Measurements from ENCODE around the gene FER. TPM values are rescaled to one million over a fixed set of nuclear protein-coding genes. Genes with fewer than 3 reads are reported as not detected.
A peak's percentile ranks its signal among the peaks of the same experiment; 100 is the strongest.

FER gene
- total and polyA plus RNA-seq, 2 of the 8 experiments (the other 6 are each of a cell fraction or from before 2014, with no cell fraction given) = 1.3 to 15.8 TPM

DNA sequence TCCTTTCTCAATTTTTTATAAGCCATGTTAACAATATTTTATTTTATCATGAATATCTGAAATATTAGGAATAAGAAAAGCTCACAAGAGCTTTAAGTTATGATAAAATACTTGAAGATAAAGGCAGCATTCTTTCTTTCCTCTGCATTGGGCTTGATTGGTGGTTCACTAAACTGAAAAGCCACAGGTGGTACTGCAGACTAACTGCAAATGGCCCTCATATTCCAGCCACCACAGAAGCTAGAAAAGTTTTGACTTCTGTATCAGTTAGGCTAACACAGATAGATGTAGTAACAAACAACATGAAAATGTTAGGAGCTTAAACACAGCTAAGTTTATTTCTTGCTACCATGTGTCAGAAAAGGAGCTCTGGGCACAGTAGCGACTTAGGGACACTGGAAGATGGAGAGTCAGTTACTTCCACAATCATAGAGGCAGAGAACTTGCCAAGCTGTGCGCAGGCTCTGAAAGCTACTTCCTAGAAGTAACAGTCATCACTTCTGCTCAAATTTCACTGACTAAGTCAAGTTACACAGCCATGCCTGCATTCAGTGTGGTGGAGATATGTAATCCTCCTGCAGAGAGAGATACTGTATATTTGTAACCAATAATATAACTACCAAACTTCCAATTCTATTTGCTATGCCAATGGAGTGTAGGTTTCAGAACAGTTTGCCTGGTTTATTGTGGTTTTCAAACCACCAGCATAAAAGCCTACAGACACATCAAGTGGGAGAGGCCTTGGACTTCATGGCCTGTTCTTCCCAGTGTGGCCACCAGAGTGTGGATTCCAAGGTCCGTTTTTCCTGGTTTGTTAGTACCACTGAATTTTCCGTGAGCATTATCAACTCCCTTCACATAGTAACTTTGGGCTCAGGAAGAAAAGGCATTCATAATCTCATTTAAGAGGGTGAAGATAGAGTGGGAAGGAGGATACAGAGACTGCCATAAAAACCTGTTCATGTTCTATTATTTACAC is 393.8 kb downstream of the FER start:
- H3K4me3 ChIP-seq (ENCODE audit: extremely low read depth in 1 of 4, insufficient read depth in 2 of 4, low read depth in 3 of 4, low read length in 4 of 4) = no peak overlapping the region
- no peak overlapping the region for H3K14ac ChIP-seq (ENCODE audit: insufficient read length)
- no peak overlapping the region for H4K8ac ChIP-seq (ENCODE audit: extremely low read depth, insufficient read depth, low read length)
- no peak overlapping the region for H2AK5ac ChIP-seq (ENCODE audit: low read depth, low read length)
- no peaks in the 10 kb centered on the region for H3K23me2 ChIP-seq (ENCODE audit: low read depth, low read length)
- H3K4me2 ChIP-seq (ENCODE audit: insufficient read depth in 1 of 2, low read depth in 2 of 2, low read length in 2 of 2) = no peak overlapping the region
- H3K79me2 ChIP-seq (ENCODE audit: control insufficient read depth in 1 of 2, insufficient read depth in 2 of 2, low read length in 2 of 2) = no peaks in the 10 kb centered on the region
- H3K27ac ChIP-seq (ENCODE audit: low read depth, low read length) = no peak overlapping the region
- CTCF ChIA-PET (ENCODE audit: partially characterized antibody) = interaction anchor here (0.6 to 0.7 kb wide), 3 partner anchors 10 to 220 kb away, joined by 3 to 4 read pairs (median 3); no protein-coding TSS in a partner anchor
- DNase-seq (ENCODE audit: low read depth in 1 of 2, low spot score in 2 of 2) (no peak), FAIRE-seq (no peak)
- no peak overlapping the region for H2BK20ac ChIP-seq (ENCODE audit: low read length)
- H2BK5ac ChIP-seq (ENCODE audit: low read depth, low read length) = no peak overlapping the region
- H3K9me3 ChIP-seq (ENCODE audit: insufficient read depth in 2 of 2, low read depth in 1 of 2, low read length in 1 of 2) = no peaks in the 10 kb centered on the region
- no peaks in the 10 kb centered on the region for H3K36me3 ChIP-seq (ENCODE audit: control insufficient read depth in 2 of 4, insufficient read depth in 4 of 4, low read length in 3 of 4)
- no peak overlapping the region for H2BK12ac ChIP-seq (ENCODE audit: low read depth, low read length)
- WGBS, 2 experiments (ENCODE audit: extremely low coverage in 1 of 2, insufficient coverage in 1 of 2, insufficient read length in 1 of 2, insufficient replicate concordance in 2 of 2, low coverage in 1 of 2, low lambda C conversion rate in 2 of 2, missing lambda C conversion rate in 1 of 2) = 83% methylated on average over 4 of the region's 4 CpGs; no CpG with 5 or more reads in 1 of the 2 experiments
- H2BK120ac ChIP-seq (replicated peaks; ENCODE audit: low read depth, low read length) = no peak overlapping the region
- POLR2A ChIA-PET (ENCODE audit: partially characterized antibody) = no interaction called here
- no peak overlapping the region for H3K23ac ChIP-seq (ENCODE audit: insufficient read length)
- H4K5ac ChIP-seq (ENCODE audit: insufficient read length, low read depth, low read length) = no peak overlapping the region
- H4K20me1 ChIP-seq (replicated peaks in 1 of 2; ENCODE audit: control insufficient read depth in 1 of 2, insufficient read depth in 2 of 2, low read length in 2 of 2) = no peaks in the 10 kb centered on the region
- no peak overlapping the region for H2AFZ ChIP-seq (ENCODE audit: low read length)
- TF ChIP-seq RAD21 (IDR thresholded peaks at IDR 0.05 in 1 of 2, conservative IDR thresholded peaks at IDR 0.05 in 1 of 2; ENCODE audit: low read depth in 2 of 2, low read length in 2 of 2) = peak; percentile 27 to 36; a peak in 3 of 4 replicates
- TF ChIP-seq CBX8 (IDR thresholded peaks at IDR 0.05; ENCODE audit: borderline replicate concordance, low read depth, low read length) = no peak
- TF ChIP-seq CTCF (IDR thresholded peaks at IDR 0.05; ENCODE audit: control extremely low read depth in 1 of 3, insufficient read depth in 1 of 3, low read depth in 1 of 3, low read length in 3 of 3) = peak; percentile 13 to 41 (median 16); a peak in 3 of 4 replicates
- TF ChIP-seq HDAC2 (IDR thresholded peaks at IDR 0.05; ENCODE audit: borderline replicate concordance in 1 of 2, low read depth in 2 of 2, low read length in 2 of 2) = no peak
- no peak overlapping the region for H2BK15ac ChIP-seq (ENCODE audit: low read length)
- no peak overlapping the region for H3K4ac ChIP-seq (replicated peaks; ENCODE audit: insufficient read length, low read depth, low read length)
- H3K4me1 ChIP-seq (replicated peaks in 1 of 4; ENCODE audit: control insufficient read depth in 3 of 4, insufficient read depth in 4 of 4, low read length in 3 of 4) = no peaks in the 10 kb centered on the region
- no peak overlapping the region for H3K18ac ChIP-seq (ENCODE audit: extremely low read depth, low read length)
- no peaks in the 10 kb centered on the region for H3K27me3 ChIP-seq (replicated peaks in 1 of 4; ENCODE audit: control insufficient read depth in 3 of 4, extremely low read depth in 1 of 4, insufficient read depth in 3 of 4, low read length in 3 of 4)
- no peak overlapping the region for H4K91ac ChIP-seq (replicated peaks; ENCODE audit: insufficient read length, low read length)
- no peak overlapping the region for H3K9ac ChIP-seq (replicated peaks in 1 of 4; ENCODE audit: extremely low read depth in 1 of 4, low read depth in 3 of 4, low read length in 3 of 4)
- no peak overlapping the region for H3K56ac ChIP-seq (replicated peaks; ENCODE audit: insufficient read length, low read depth, low read length)
- H3K79me1 ChIP-seq (ENCODE audit: low read depth, low read length) = no peaks in the 10 kb centered on the region
